Measurements from ENCODE around the gene FAM118B.

FAM118B gene

DNA sequence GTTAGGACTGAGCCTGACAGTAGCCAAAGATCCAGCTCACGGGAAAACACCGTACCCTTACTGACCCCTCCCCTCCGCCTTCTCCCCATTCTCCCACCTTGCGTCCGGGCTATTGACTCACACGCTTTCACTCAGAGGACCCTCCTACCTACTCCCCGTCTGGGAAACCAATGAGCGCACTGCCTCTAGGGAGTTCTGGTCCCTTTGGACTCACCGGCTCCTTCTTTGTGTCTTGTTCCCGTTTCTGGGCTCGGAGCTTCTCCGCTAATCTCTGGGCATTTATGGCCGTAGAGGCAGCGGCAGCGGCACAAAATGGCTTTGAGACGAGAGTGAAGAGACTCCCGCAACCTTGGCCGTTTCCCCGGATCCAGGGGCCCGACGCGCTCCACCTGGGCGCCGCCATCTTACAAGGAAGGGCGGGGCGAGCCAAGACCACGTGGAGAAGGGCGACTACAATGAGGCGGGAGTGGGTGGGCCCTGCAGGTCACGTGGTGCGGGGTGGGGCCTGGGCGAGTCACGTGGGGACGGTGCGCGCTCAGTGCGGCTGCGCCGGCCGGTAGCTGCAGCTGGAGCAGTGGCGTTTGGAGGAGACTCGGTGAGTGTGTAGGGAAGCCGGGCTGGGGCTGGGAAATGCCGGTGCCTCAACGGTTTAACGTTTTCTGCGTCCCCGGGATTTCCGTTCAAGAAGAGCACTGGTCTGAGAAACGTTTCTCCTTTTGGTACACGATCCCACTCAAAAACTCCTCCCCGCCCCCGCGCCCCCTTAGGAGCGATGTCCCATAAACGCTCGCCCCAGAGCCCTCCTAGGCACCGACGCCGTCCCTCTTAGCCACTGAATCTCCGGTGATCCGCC is at the start of gene FAM118B, which contains the start of gene RPUSD4:
Gene FAM118B (plus strand): TSS at position 547 of the 853 bp plus-strand sequence. CDS start 23,220 bp downstream, outside the sequence.
Gene RPUSD4 (minus strand): TSS at position 415 of the 853 bp plus-strand sequence. CDS start 12 bp downstream, at position 403.
- DNase-seq: peak; percentile 96

DNA sequence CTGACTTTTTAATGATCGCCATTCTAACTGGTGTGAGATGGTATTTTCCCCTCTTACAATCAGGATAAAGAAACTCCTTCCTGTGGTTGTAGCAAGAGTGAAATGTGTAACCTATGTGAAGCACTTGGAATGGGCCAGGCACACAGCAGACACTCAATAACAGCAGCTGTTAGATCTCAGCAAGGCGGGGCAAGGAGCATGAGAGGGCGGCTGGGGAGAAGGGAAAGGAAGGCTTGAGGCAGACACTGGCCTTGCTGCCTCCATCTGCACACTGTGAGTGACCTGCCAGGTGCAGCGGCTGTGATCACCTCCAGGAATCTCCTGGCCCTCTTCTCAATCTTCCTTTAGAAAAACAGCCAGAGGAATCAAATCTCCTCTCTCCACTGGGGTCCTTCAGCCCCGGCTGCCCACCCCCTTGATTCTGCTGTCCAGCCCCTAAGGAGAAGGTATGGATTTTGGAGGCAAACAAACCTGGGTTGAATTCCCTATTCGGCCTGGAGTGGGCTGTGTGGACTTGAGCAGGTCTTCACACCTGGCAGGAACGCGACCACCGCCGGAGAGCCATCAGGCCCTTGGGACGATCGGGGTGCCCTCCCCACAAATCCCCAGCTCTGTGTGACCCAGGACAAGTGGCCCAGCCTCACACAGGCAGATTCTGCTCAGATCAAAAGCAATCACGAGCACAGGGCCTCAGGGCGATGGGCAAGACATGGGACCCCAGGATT is 49.1 kb upstream of the FAM118B start:
- no peak for DNase-seq

DNA sequence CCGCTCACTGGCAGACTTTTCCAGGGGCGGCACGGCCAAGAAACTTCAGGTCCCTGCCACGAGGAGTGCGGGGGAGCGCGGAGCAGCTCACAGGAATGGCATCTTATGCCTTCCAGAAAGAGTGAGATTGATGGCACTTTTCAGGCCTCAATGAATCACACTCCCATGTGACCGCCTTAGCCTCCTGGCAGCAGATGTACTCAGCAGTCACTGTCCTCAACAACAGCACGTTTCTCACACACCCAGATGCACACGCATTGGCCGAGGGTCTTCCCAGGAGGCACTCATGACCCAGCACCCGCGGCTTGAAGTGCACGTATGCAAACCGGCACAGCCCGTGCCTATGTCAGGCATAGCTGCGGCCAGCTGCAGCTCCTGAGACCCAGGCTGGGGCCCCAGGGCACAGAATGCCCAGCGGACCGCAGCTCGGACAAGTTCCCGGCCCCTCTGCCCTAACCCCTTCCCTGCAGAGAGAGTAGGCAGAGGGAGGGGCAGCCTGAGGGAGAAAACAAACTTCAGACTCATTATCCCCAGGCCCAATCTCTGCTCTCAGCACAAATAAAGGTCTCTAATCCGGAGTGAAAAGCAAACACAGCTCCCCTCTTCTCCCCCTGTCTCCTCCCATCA is 48.4 kb upstream of the FAM118B start:
- DNase-seq: no peak

DNA sequence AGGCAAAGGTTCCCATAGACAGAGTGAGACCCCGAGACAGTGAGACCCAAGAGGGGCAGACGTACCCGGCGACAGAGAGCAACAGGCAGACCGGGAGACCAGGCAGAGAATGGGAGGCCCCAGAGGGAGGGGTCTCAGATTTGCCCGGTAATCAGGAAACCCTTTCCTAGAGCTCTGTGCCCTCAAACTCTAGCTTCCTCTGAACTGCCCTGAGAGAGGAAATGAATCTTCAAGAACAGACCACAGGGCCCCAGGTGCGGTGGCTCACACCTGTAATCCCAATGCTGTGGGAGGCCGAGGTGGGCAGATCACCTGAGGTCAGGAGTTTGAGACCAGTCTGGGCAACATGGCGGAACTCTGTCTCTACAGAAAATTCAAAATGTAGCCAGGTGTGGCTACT is 47.8 kb upstream of the FAM118B start:
- DNase-seq: no peak

DNA sequence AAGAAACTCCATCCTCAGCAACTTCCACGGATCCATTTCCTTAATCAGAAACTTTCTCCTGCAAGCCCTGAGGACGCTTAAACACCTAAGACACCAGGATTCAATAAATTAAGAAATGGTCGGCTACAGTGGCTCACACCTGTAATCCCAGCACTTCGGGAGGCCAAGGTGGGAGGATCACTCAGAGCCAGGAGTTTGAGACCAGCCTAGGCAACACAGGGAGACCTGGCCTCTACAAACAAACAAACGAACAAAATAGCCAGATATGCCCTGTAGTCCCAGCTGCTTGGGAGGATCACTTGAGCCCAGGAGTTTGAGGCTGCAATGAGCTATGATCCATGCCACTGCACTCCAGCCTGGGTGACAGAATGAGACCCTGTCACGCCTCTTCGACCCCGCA is 46.8 kb upstream of the FAM118B start:
- no peak for DNase-seq

DNA sequence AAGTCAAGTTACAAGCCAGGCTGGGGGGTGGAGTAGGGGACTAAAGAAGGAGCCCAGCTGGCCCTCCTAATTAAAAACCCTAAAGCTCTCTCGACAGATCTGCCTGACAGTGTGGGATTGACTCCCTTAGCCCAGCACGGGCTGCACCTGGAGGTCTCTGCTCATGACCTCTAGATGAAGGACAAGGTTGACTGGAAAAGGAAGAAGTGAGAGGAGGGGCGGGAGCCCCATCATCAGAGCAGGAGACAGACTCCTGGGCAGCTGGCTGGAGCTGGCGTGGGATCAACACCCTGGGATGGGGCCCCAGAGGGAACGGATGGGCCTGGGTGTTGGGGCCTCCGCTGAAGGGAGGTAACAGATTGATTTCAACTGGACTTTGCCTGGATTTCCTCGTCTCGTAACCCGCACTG is 46.3 kb upstream of the FAM118B start:
- no peak for DNase-seq

DNA sequence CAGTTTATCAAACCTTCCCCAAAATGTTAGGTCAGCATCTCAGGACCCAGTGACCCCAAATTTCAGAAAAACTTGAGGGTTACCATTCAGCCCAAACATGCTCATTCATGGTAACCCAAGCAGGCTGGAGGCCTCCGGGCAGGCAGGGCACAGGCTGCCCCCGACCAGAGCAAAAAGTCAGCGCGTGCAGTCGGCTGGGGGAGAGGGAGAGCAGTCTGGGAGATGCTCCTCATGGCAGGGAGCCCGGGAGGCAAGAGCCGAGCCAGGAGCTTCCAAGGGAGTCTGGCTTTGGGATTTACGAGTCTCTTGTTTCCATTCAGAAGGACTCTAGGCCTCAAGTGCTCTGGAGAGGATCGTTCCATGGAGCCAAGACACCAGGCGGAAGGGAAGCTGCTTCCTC is 45.8 kb upstream of the FAM118B start:
- no peak for DNase-seq

DNA sequence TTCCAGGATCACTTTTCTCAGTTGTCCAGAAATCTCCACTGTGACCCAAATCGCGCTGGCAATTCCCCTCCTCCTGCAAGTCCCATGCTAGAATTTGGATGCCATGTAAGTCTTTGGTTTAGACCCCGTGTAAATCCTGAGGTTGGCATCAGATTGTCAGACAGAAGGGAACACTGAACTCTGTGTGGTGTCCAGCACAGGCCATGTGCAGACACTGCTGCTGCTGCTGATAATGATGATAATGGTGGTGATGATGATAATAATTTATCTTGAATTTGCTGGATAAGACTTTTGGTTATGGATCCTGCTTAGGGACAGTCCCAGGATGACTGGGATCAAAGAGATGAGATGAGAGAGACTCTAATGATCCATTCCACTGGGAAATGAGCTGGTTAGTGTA is 45.2 kb upstream of the FAM118B start:
- DNase-seq: no peak

DNA sequence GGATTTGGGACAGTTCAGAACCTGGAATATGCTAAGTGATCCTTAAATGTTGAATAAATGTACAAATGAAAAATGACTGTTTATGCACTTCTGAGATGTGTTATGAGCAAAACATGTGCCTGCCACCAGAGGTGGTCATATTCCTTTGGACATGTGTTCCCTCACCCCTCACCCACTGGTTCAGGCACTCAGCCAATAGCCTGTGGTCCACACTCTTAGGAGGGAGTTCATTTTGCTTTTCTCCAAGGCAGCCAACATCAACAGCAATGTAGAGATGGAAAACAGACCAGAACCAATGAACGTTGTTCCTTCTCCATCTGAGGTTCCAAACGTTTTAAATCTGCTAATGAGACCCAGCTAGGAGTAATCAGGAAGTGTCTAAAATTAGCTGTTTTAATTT is 44.1 kb upstream of the FAM118B start:
- no peak for DNase-seq

DNA sequence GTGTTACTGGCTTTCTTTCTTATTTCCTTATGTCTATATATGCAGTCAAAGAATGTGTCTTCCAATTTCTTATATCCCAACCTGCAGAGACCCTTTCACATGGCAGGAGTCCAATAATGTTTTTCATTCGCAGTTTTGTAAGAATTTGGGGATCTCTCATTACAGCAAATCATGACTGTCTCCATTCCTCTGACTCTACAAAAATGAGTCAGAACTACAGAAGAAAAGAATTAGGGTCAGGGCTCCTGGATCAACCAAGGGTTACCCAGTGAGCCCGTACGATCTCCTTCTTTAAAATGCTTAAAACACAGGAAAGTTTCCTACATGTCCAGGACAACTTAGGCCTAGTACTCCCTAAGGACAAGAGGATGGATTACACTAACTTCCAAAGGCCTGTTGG is 42.3 kb upstream of the FAM118B start:
- no peak for DNase-seq

DNA sequence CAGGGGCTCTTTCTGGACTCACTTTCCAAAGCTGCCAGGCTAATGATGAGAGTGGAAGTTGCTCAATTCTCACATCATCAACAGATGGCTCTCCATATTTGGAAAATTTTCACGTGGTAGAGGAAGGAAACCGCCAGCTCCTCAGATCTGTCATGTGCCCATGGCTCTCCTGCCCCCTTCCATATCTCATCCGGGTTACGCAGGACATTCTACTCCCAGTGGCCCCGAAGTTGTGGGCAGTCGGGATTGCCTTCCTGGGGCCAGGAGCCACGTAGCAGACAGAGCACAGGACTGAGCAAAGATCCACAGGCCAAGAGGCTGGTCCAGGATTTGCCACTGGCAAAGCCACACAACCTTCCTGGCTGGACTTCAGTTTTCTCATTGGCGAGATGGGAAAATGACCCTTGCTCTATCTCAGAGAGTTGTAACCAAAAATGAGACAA is 39.0 kb upstream of the FAM118B start:
- DNase-seq: no peak

DNA sequence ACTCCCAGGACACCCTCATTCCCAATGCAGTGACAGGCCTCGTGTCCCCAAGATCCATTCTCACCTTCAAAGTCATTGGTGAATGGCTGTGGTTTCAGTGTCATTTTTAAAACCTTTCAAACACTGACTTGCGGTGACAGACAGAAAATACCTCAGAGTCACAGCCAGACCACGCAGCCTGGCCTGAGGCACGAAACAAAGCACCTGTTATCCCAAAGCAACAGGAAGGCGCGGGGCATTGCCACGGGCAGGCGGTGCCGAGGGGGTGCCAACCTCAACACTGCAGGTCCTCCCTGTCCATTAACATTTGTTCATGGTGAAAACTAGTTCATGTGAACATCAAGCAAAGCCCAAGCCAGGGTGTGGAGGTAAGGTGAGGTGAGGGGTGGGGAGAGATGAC is 38.3 kb upstream of the FAM118B start:
- DNase-seq: no peak

DNA sequence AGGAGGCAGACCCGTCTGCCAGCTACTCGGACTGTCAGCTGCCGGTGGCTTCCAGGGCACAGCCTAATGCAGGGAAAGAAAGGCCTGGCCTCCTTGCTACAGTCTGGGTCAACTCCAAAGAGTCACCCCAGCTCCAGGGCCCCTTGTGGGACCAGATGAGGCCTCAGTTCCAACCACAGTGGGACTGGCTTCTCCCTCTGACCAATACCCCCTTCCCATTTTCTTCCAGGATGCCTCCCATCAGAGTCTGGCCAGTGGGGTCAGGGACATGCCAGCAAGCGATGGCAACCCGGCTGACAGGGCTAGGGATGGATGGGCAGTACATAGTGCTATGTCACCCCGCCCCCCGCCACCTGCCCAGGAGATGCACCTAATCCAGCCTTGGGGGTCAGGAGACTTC is 36.8 kb upstream of the FAM118B start:
- no peak for DNase-seq

DNA sequence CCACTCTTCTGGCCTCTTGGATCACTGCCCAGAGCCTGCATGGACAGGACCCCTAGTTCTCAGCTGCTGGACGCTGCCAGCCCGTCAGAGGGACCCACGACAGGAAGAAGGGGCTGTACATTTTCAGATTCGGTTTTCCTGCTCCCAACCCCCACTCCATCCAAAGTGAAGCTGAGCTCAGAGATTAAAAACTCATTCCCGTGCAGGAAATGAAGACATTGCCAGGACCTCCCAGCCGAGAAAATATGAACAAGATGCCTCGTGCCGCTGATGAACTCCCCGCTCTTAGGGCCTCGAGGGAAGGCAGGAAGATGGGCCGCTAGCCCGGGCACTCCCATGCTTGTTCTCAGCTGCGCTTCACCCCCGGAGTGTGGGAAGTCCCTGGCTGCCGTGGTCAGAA is 36.2 kb upstream of the FAM118B start:
- no peak for DNase-seq

DNA sequence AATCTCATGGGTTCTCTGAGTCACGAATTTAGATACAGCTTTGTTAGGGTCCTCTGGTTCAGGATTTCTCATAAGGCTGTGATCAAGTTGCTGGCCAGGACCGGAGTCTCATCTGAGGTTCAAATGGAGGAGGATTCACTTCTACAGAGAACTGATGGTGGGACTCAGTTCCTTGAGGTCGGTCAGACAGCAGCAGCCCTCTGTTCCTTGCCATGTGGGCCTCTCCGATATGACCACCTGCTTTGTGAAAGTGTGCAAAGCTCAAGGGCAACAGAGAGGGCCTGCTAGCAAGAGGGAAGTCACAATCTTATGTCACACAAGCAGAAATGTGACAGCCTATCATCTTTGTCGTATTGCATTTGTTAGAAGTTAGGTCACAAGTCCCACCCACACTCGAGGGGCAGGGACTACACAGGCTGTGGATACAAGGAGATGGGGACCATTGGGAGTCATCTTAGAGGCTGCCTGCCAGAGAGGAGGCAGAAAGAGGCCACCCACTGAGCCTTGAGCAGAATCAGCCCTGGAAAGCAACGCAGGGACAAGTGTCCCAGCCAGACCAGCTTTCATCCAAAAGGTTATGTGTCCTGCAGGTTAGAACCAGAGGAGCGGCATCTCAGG is 34.6 kb upstream of the FAM118B start:
- DNase-seq: no peak

DNA sequence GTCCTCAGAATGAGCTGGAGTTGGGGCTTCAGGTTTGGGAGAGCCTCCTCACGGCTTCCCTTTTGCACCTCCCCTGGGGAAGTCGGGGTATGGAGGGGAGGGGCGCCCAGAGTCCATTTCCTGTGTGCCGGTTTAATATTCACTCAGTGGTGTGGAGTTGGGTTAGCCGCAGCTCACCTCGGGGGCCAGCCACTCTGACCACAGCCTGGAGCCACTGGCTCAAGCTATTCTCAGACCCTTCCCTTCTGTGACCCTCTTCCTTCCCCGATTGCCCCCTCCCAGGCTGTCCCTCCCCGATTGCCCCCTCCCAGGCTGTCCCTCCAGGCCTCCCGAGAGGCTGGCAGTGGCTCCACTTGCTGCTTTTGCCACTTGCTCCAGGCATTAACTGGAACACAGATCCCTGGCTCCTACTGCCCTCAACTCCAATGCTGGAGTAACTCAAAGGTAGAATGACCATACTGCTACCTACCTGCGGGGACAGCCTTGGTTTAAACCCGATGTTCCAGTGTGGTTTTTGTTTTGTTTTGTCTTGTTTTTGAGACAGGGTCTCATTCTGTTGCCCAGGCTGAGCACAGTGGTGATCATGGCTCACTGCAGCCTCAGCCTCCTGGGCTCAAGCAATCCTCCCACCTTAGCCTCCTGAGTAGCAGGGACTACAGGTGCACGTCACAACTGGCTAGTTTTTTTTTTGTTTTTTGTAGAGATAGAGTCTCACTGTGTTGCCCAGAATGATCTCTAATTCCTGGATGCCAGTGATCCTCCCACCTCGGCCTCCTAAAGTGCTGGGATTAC is 29.4 kb upstream of the FAM118B start:
- DNase-seq: no peak

DNA sequence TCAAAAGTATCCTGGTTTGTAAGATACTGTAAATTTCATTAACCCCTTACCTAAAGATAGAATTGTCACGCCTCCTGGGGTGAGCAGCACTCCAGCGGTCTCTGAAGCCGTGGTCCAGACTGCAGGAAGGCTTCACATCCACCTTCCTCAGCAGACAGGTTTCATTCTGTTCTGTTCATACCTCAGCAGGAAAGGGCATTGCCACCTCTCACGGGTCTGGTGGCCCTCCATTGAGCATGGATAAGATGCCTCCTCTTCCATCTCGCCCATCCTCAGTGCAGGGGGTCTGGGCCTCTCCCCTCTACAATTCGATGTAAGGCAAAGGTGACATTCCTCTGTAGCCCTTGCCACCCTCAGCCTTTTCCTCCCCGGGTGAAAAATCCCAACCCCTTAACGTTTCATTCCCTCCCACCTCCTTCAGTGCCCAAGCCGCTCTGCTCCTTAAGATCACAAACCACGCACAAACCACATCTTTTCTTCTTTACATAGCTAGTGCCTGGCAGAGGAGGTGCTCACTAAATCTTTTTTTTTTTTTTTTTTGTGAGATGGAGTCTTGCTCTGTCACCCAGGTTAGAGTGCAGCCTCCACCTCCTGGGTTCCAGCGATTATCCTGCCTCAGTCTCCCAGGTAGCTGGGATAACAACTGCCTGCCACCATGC is 28.7 kb upstream of the FAM118B start:
- no peak for DNase-seq

DNA sequence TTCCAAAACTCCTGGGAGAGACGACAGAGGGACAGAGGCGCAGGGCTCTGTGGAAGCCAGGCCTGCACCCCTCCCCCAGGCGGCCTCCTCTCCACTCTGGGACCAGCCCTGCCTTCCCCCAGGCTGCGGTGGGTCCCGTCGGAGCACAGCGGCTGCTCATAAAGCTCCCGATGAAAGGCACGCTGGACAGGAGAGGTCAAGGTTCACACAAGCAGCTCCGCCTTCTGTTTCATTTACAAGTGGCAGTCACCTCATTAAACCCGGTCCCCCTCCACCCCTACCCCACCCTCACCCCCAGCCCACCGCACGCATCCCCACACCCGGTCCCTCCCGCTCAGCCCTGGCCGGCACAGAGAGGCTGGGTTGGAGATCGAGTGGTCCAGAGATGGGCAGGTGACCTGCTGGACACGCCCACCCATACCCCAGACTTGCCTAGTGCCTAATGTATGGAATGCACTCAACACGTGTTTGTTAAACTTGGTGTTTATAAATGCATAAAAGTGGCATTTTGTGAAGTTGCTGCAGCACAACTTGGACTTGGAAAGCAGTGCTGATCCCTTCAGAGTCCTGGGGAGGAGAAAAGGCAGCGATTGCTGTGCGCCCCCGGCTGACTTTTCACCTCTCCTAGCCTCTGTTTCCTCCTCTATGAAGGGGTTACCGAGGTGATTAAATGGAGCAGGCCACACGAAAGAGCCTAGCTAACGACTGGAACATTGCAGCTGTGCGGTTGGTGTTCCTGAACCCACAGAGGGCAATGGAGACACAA is 26.1 kb upstream of the FAM118B start:
- DNase-seq: no peak

DNA sequence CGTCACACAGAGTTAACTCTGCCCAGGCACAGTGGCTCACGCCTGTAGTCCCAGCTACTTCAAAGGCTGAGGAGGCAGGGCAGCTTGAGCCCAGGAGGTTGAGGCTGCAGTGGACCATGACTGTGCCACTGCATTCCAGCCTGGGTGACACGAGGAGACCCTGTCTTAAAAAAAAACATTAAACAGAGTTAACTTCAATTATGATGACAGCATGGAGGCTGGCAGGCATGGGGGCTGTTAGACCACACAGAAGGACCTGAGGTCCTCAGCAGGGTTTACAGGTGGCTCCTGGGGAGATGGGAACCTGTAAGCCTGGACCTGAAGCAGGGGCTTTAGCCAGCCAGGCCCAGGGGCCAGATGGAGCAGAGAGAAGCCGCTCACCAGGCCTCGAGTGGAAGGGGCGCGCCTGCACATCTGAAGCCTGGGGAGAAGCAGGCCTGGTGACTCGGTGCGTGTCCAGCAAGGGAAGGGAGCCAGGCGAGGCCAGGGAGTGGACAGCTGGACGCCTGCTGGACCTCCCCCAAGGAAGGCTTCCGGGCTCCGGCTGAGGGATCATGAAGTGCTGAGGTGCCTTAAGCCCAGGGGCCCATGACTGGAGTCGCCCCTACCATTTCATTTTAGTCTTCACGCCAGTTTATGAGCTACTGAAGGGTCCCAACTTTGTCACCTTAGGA is 25.4 kb upstream of the FAM118B start:
- no peak for DNase-seq
